H1 (cell line): ENCODE results near the gene GATA5. TPM values are rescaled to one million over a fixed set of nuclear protein-coding genes. Genes with fewer than 3 reads are reported as not detected.

Experiments used
- CTCF ChIA-PET: fragments of 300-600 bp; sonication (Branson Sonifier 250); formaldehyde crosslinking; loops from one replicate; lab custom pipeline; 2021; ENCODE audit not compliant: partially characterized antibody; lab: Charles Lee
- POLR2A ChIA-PET: fragments of 300-600 bp; sonication (Branson Sonifier 250); formaldehyde crosslinking; loops from one replicate; lab custom pipeline; 2021; ENCODE audit warnings: inconsistent platforms; ENCODE audit not compliant: partially characterized antibody; lab: Charles Lee
- DNase-seq, 2 experiments: peaks; one replicate each; pipeline versions ENCODE4 v3.0.0 to v3.0.0-alpha.2; 2010 to 2022; ENCODE audit warnings: low spot score in 2 of 2, low read depth in 1 of 2, mixed read lengths in 1 of 2
- FAIRE-seq: peaks from 2 replicates; lab custom pipeline; 2011; peaks lifted over from hg19 to GRCh38; lab: Jason Lieb, UNC
- H2AFZ ChIP-seq: 2 replicates; pipeline ENCODE4 v1.8.1; 2012; ENCODE audit warnings: low read length, inconsistent platforms
- H2AK5ac ChIP-seq: 2 replicates; pipeline ENCODE4 v1.6.1; 2013; ENCODE audit warnings: low read depth, low read length
- H2BK120ac ChIP-seq: replicated peaks from 2 replicates; pipeline ENCODE3; 2013; ENCODE audit warnings: low read depth, low read length, inconsistent platforms
- H2BK12ac ChIP-seq: 2 replicates; pipeline ENCODE4 v1.6.1; 2013; ENCODE audit warnings: low read depth, low read length
- H2BK15ac ChIP-seq: 2 replicates; pipeline ENCODE4 v1.6.1; 2013; ENCODE audit warnings: low read length
- H2BK20ac ChIP-seq: 2 replicates; pipeline ENCODE4 v1.6.1; 2013; ENCODE audit warnings: low read length
- H2BK5ac ChIP-seq: 2 replicates; pipeline ENCODE4 v1.6.1; 2013; ENCODE audit warnings: low read depth, low read length
- H3K14ac ChIP-seq: 2 replicates; pipeline ENCODE4 v1.6.1; 2013; ENCODE audit warnings: inconsistent platforms; ENCODE audit not compliant: insufficient read length
- H3K18ac ChIP-seq: 2 replicates; pipeline ENCODE4 v1.6.1; 2013; ENCODE audit warnings: low read length; ENCODE audit errors: extremely low read depth
- H3K23ac ChIP-seq: 2 replicates; pipeline ENCODE4 v1.6.1; 2013; ENCODE audit warnings: inconsistent platforms; ENCODE audit not compliant: insufficient read length
- H3K23me2 ChIP-seq: 2 replicates; pipeline ENCODE4 v1.6.1; 2013; ENCODE audit warnings: low read depth, low read length
- H3K27ac ChIP-seq: 2 replicates; pipeline ENCODE4 v1.6.1; 2011; ENCODE audit warnings: low read depth, low read length, inconsistent platforms
- H3K27me3 ChIP-seq, 4 experiments: replicated peaks in 1 of 4; 1 replicate in 1 of 4; 2 replicates in 3 of 4; pipeline versions ENCODE4 v1.6.1 to v1.8.1; 2011 to 2013; ENCODE audit warnings: low read length in 3 of 4, mild to moderate bottlenecking in 3 of 4, inconsistent platforms in 2 of 4, mixed read lengths in 2 of 4, moderate library complexity in 1 of 4; ENCODE audit not compliant: control insufficient read depth in 3 of 4, insufficient read depth in 3 of 4; ENCODE audit errors: extremely low read depth in 1 of 4
- H3K36me3 ChIP-seq, 4 experiments: 2 replicates each; pipeline versions ENCODE4 v1.6.1 to v1.8.1; 2011 to 2013; ENCODE audit warnings: mild to moderate bottlenecking in 4 of 4, low read length in 3 of 4, moderate library complexity in 2 of 4, control low read depth in 1 of 4, inconsistent platforms in 1 of 4; ENCODE audit not compliant: insufficient read depth in 4 of 4, control insufficient read depth in 2 of 4
- H3K4ac ChIP-seq: replicated peaks from 2 replicates; pipeline ENCODE3; 2013; ENCODE audit warnings: low read length, low read depth, mixed read lengths, inconsistent platforms; ENCODE audit not compliant: insufficient read length
- H3K4me1 ChIP-seq, 4 experiments: replicated peaks in 1 of 4; 1 replicate in 1 of 4; 2 replicates in 3 of 4; pipeline versions ENCODE4 v1.6.1 to v1.8.1; 2011 to 2013; ENCODE audit warnings: low read length in 3 of 4, inconsistent platforms in 2 of 4, mixed read lengths in 1 of 4; ENCODE audit not compliant: insufficient read depth in 4 of 4, control insufficient read depth in 3 of 4
- H3K4me2 ChIP-seq, 2 experiments: 2 replicates each; pipeline versions ENCODE4 v1.6.1 to v1.8.1; 2011 to 2013; ENCODE audit warnings: low read depth in 2 of 2, low read length in 2 of 2, control low read depth in 1 of 2, inconsistent platforms in 1 of 2, mild to moderate bottlenecking in 1 of 2; ENCODE audit not compliant: insufficient read depth in 1 of 2
- H3K4me3 ChIP-seq, 4 experiments: fragments of 200-600, 300-600 bp in 1 of 4; sonication (generic), shearing (Covaris generic), sonication (Bioruptor Twin) in 1 of 4; 2 replicates each; pipeline versions ENCODE4 v1.5.1 to v1.8.1; 2011 to 2016; ENCODE audit warnings: low read length in 4 of 4, low read depth in 3 of 4, control low read depth in 2 of 4, inconsistent platforms in 2 of 4, mild to moderate bottlenecking in 2 of 4, mixed read lengths in 1 of 4, moderate library complexity in 1 of 4; ENCODE audit not compliant: insufficient read depth in 2 of 4; ENCODE audit errors: extremely low read depth in 1 of 4
- H3K56ac ChIP-seq: replicated peaks from 2 replicates; pipeline ENCODE3; 2013; ENCODE audit warnings: low read depth, mild to moderate bottlenecking, mixed read lengths, low read length, inconsistent platforms; ENCODE audit not compliant: insufficient read length
- H3K79me1 ChIP-seq: 2 replicates; pipeline ENCODE4 v1.6.1; 2013; ENCODE audit warnings: low read depth, low read length, control low read depth
- H3K79me2 ChIP-seq, 2 experiments: 2 replicates each; pipeline versions ENCODE4 v1.6.1 to v1.8.1; 2012 to 2013; ENCODE audit warnings: low read length in 2 of 2, mild to moderate bottlenecking in 2 of 2, inconsistent platforms in 1 of 2; ENCODE audit not compliant: insufficient read depth in 2 of 2, control insufficient read depth in 1 of 2
- H3K9ac ChIP-seq, 4 experiments: replicated peaks in 1 of 4; 1 replicate in 1 of 4; 2 replicates in 3 of 4; pipeline versions ENCODE4 v1.6.1 to v1.8.1; 2011 to 2013; ENCODE audit warnings: low read depth in 3 of 4, low read length in 3 of 4, control low read depth in 2 of 4, mild to moderate bottlenecking in 2 of 4, moderate library complexity in 2 of 4, inconsistent platforms in 1 of 4; ENCODE audit errors: extremely low read depth in 1 of 4
- H3K9me3 ChIP-seq, 2 experiments: 2 replicates each; pipeline versions ENCODE4 v1.6.1 to v1.8.1; 2012 to 2013; ENCODE audit warnings: mild to moderate bottlenecking in 2 of 2, moderate library complexity in 2 of 2, control low read depth in 1 of 2, inconsistent platforms in 1 of 2, low read depth in 1 of 2, low read length in 1 of 2, mixed read lengths in 1 of 2; ENCODE audit not compliant: insufficient read depth in 2 of 2
- H4K20me1 ChIP-seq, 2 experiments: replicated peaks in 1 of 2; 2 replicates each; pipeline versions ENCODE3 to v1.8.1; 2011 to 2013; ENCODE audit warnings: inconsistent platforms in 2 of 2, low read length in 2 of 2, mild to moderate bottlenecking in 1 of 2; ENCODE audit not compliant: insufficient read depth in 2 of 2, control insufficient read depth in 1 of 2
- H4K5ac ChIP-seq: 2 replicates; pipeline ENCODE4 v1.6.1; 2013; ENCODE audit warnings: low read length, low read depth, mixed read lengths, inconsistent platforms; ENCODE audit not compliant: insufficient read length
- H4K8ac ChIP-seq: 2 replicates; pipeline ENCODE4 v1.8.0; 2013; ENCODE audit warnings: mild to moderate bottlenecking, moderate library complexity, low read length, inconsistent platforms; ENCODE audit not compliant: insufficient read depth; ENCODE audit errors: extremely low read depth
- H4K91ac ChIP-seq: replicated peaks from 2 replicates; pipeline ENCODE3; 2013; ENCODE audit warnings: low read length, mixed read lengths, inconsistent platforms; ENCODE audit not compliant: insufficient read length
- ASH2L ChIP-seq: fragments of 200-600, 300-600 bp; sonication (generic); IDR thresholded peaks from one replicate; pipeline ENCODE4 v1.7.1; 2017; ENCODE audit warnings: low read length
- BACH1 ChIP-seq: IDR thresholded peaks from 2 replicates; pipeline ENCODE4 v1.6.1; 2012; ENCODE audit warnings: low read length, improper control_type of control experiment
- BCL11A ChIP-seq, 2 experiments: IDR thresholded peaks; one replicate each; pipeline ENCODE4 v1.6.1; 2011; ENCODE audit warnings: low read depth in 2 of 2, low read length in 2 of 2, mild to moderate bottlenecking in 2 of 2
- CHD1 ChIP-seq: IDR thresholded peaks from 2 replicates; pipeline ENCODE4 v1.6.1; 2012; ENCODE audit warnings: low read depth, low read length, improper control_type of control experiment
- MAX ChIP-seq: IDR thresholded peaks from 2 replicates; pipeline ENCODE4 v1.6.1; 2012; ENCODE audit warnings: inconsistent platforms
- SIRT6 ChIP-seq: IDR thresholded peaks from one replicate; pipeline ENCODE4 v1.7.1; 2012; ENCODE audit warnings: low read length, inconsistent platforms
- SP1 ChIP-seq: IDR thresholded peaks from 2 replicates; pipeline ENCODE4 v1.6.1; 2011; ENCODE audit warnings: low read depth, low read length
- SP2 ChIP-seq: IDR thresholded peaks from 2 replicates; pipeline ENCODE4 v1.6.1; 2012; ENCODE audit warnings: mild to moderate bottlenecking, low read length, inconsistent platforms
- SRF ChIP-seq: IDR thresholded peaks from 2 replicates; pipeline ENCODE4 v1.6.1; 2011; ENCODE audit warnings: mild to moderate bottlenecking, low read depth, low read length, moderate library complexity
- SUZ12 ChIP-seq: fragments of 200-600 bp; sonication (generic); IDR thresholded peaks from 2 replicates; pipeline ENCODE4 v1.6.1; 2012; ENCODE audit warnings: mild to moderate bottlenecking, inconsistent platforms, low read length, moderate library complexity, mixed read lengths
- TEAD4 ChIP-seq: IDR thresholded peaks from 2 replicates; pipeline ENCODE4 v1.6.1; 2012; ENCODE audit warnings: low read depth, low read length, inconsistent platforms, mixed read lengths
- ZNF274 ChIP-seq: IDR thresholded peaks from 2 replicates; pipeline ENCODE4 v1.7.0; 2012; ENCODE audit warnings: low read length, borderline replicate concordance; ENCODE audit errors: extremely low read depth
- WGBS, 2 experiments: shearing (Covaris generic) in 1 of 2; methylation state at CpG; one replicate each; pipeline versions ENCODE4 v1.1.6 to v1.1.7; 2013 to 2015; ENCODE audit warnings: low lambda C conversion rate in 2 of 2, mixed read lengths in 2 of 2, inconsistent platforms in 1 of 2, low coverage in 1 of 2, missing lambda C conversion rate in 1 of 2; ENCODE audit not compliant: insufficient replicate concordance in 2 of 2, insufficient coverage in 1 of 2, insufficient read length in 1 of 2; ENCODE audit errors: extremely low coverage in 1 of 2, missing lambda C conversion rate in 1 of 2; 5-methylcytosine and 5-hydroxymethylcytosine counted together
- polyA plus RNA-seq, 7 experiments: library from polyadenylated mRNA; depleted of rRNA in 3 of 7; stranded (reverse) in 5 of 7; unstranded in 2 of 7; fragments of >200 nt in 5 of 7; fragments of 200-250 nt in 2 of 7; gene quantifications; 1 replicate in 5 of 7; 2 replicates in 1 of 7; 4 replicates in 1 of 7; pipeline versions ENCODE4 v1.2.1 to v1.2.3, GENCODE V29; 2011 to 2013; ENCODE audit warnings: missing spikeins in 2 of 7, mixed read lengths in 2 of 7
- total RNA-seq: library from RNA; stranded (reverse); fragmentation: NEBNext Ultra II Directional; extraction: Animal tissue kit (Norgen Biotek cat#: 25700); gene quantifications from 2 replicates; pipeline ENCODE4 v1.2.1, GENCODE V29; 2021
- TF ChIP-seq, protein P1 (sequence below): IDR thresholded peaks from 2 replicates; pipeline ENCODE4 v1.6.1; 2011; ENCODE audit warnings: low read length, improper control_type of control experiment

The GATA5 gene
- total and polyA plus RNA-seq, 2 of the 8 experiments (the other 6 are each of a cell fraction or from before 2014, with no cell fraction given) = 0.08 to 0.11 TPM

- Histone ChIP-seq H3K79me2 (no peaks in the 10 kb centered on the region), H3K4me1 (peaks cover 0 to 12% (median 2%) of the 10 kb centered on the region in 4 experiments; a peak in 1 of 7 replicates), H2AK5ac (no peak overlapping the region), H2BK120ac (no peak overlapping the region), H4K8ac (no peak overlapping the region; the same call in 1 of the 2 replicates), H3K27ac (no peak overlapping the region), H3K14ac (no peak overlapping the region), H2BK5ac (no peak overlapping the region), H4K5ac (no peak overlapping the region), H3K36me3 (no peaks in the 10 kb centered on the region), H3K4me3 (no peak overlapping the region), H3K18ac (no peak overlapping the region), H3K23ac (no peak overlapping the region), H3K56ac (no peak overlapping the region), H3K9me3 (no peaks in the 10 kb centered on the region), H3K4me2 (no peak overlapping the region), H2BK12ac (no peak overlapping the region), H3K4ac (no peak overlapping the region), H2BK15ac (no peak overlapping the region), H4K91ac (no peak overlapping the region), H2AFZ (no peak overlapping the region), H3K27me3 (no peaks in the 10 kb centered on the region), H3K9ac (no peak overlapping the region), H2BK20ac (no peak overlapping the region), H4K20me1 (no peaks in the 10 kb centered on the region), H3K23me2 (peaks cover 3% of the 10 kb centered on the region; the same call in 1 of the 2 replicates), H3K79me1 (no peaks in the 10 kb centered on the region; the same call in 1 of the 2 replicates)
- 87% methylated on average over 30 of the region's 30 CpGs; no CpG with 5 or more reads in 1 of the 2 experiments for WGBS, 2 experiments
- ChIA-PET POLR2A (interaction anchor here (0.9 to 1.2 kb wide), 2 partner anchors 8 to 19 kb away, joined by 3 read pairs; no protein-coding TSS in a partner anchor), CTCF (interaction anchor here (0.6 to 2.4 kb wide), 8 partner anchors 17 to 1447 kb away, joined by 3 to 9 read pairs (median 4); no protein-coding TSS in a partner anchor)
- DNase-seq (no peak), FAIRE-seq (no peak)
- TF ChIP-seq MAX = no peak
- no peak for TF ChIP-seq SUZ12
- no peak for TF ChIP-seq ZNF274
- TF ChIP-seq TEAD4 = no peak
- TF ChIP-seq, protein P1, sequence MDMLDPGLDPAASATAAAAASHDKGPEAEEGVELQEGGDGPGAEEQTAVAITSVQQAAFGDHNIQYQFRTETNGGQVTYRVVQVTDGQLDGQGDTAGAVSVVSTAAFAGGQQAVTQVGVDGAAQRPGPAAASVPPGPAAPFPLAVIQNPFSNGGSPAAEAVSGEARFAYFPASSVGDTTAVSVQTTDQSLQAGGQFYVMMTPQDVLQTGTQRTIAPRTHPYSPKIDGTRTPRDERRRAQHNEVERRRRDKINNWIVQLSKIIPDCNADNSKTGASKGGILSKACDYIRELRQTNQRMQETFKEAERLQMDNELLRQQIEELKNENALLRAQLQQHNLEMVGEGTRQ = no peak
- no peak for TF ChIP-seq BCL11A (IDR thresholded peaks at IDR 0.05; ENCODE audit: low read depth in 2 of 2, low read length in 2 of 2)
- TF ChIP-seq ASH2L = no peak
- TF ChIP-seq BACH1 = no peak
- TF ChIP-seq SIRT6 = no peak
- TF ChIP-seq SP2 = no peak
- TF ChIP-seq SRF = no peak
- no peak for TF ChIP-seq SP1
- no peak for TF ChIP-seq CHD1
Measured at GRCh38 chr20:62454904-62455636, 20.7 kb downstream of the GATA5 start.
